ENCODE results near the gene FAM25G.

GRCh38 chr10:47440207-47440606, 51.3 kb downstream of the FAM25G start:
- TF ChIP-seq CTCF (IDR thresholded peaks at IDR 0.05) (no peak), POLR2A (IDR thresholded peaks at IDR 0.05) (no peak)
